Measurements from ENCODE around the gene EEFSEC. TPM values are rescaled to one million over a fixed set of nuclear protein-coding genes. Genes with fewer than 3 reads are reported as not detected.

The EEFSEC gene
- total RNA-seq, 1 experiment from 2014 or later: 9.5 TPM

- Histone ChIP-seq H3K14ac (ENCODE audit: insufficient read depth, low read length) (no peak overlapping the region), H3K18ac (ENCODE audit: insufficient read length, low read depth, low read length) (no peak overlapping the region), H2BK120ac (ENCODE audit: low read depth, low read length, poor library complexity, severe bottlenecking) (no peak overlapping the region), H2BK12ac (ENCODE audit: insufficient read length, low read depth, low read length) (no peak overlapping the region), H3K23ac (ENCODE audit: insufficient read length, low read depth, low read length) (no peak overlapping the region), H3K4ac (ENCODE audit: low read depth, low read length) (no peak overlapping the region), H4K5ac (ENCODE audit: insufficient read length, low read depth, low read length) (no peak overlapping the region), H3T11ph (ENCODE audit: low read length) (no peak overlapping the region), H3K4me1 (ENCODE audit: insufficient read depth, low read length) (peaks cover 4% of the 10 kb centered on the region; the same call in 1 of the 2 replicates), H3K9ac (ENCODE audit: extremely low read depth, insufficient read length, low read length) (no peak overlapping the region), H4K8ac (replicated peaks; ENCODE audit: insufficient read length, low read depth, low read length) (no peak overlapping the region), H2BK5ac (ENCODE audit: insufficient read length, low read length) (no peak overlapping the region), H3K27ac (ENCODE audit: insufficient read length, low read depth, low read length) (no peak overlapping the region), H3K4me2 (ENCODE audit: insufficient read depth, insufficient read length, low read length) (no peak overlapping the region), H4K20me1 (ENCODE audit: control insufficient read depth, insufficient read depth, insufficient read length) (no peaks in the 10 kb centered on the region), H2AFZ (ENCODE audit: low read length) (no peak overlapping the region), H3K56ac (ENCODE audit: insufficient read length, low read depth, low read length) (no peak overlapping the region), H2BK20ac (ENCODE audit: low read depth, low read length, poor library complexity, severe bottlenecking) (no peak overlapping the region), H3K79me1 (ENCODE audit: insufficient read depth, low read depth, low read length, poor library complexity, severe bottlenecking) (no peaks in the 10 kb centered on the region), H2AK5ac (ENCODE audit: insufficient read length, low read length) (no peak overlapping the region), H2BK15ac (ENCODE audit: low read depth, low read length) (no peak overlapping the region), H3K23me2 (ENCODE audit: insufficient read length, low read depth, low read length, poor library complexity, severe bottlenecking) (no peaks in the 10 kb centered on the region), H3K27me3 (ENCODE audit: insufficient read depth, low read length) (no peaks in the 10 kb centered on the region), H3K9me3 (ENCODE audit: control insufficient read depth, low read depth, low read length) (no peaks in the 10 kb centered on the region), H4K91ac (ENCODE audit: insufficient read length, low read depth, low read length) (no peak overlapping the region), H3K79me2 (ENCODE audit: insufficient read depth, low read length) (no peaks in the 10 kb centered on the region)
- H3K4me1 Mint-ChIP-seq: peaks cover 47 to 55% of the 10 kb centered on the region in 2 experiments
- no peak overlapping the region; a peak in 2 of 5 replicates for H3K4me3 Mint-ChIP-seq
- no peaks in the 10 kb centered on the region for H3K9me3 Mint-ChIP-seq
- no peak for TF ChIP-seq CTCF (conservative IDR thresholded peaks at IDR 0.05)
- no peaks in the 10 kb centered on the region for H3K36me3 Mint-ChIP-seq (ENCODE audit: insufficient read depth in 1 of 3, low read depth in 3 of 3)
- no peak for DNase-seq
- H3K27me3 Mint-ChIP-seq (ENCODE audit: low read depth): no peaks in the 10 kb centered on the region
- no CpG with 5 or more reads among the region's 4 CpGs for WGBS (ENCODE audit: extremely low coverage, insufficient read length, low lambda C conversion rate)
- H3K27ac Mint-ChIP-seq: peak overlapping the region in 2 of 3 experiments; percentile 7 to 49; a peak in 2 of 7 replicates
Measured at GRCh38 chr3:128178782-128179483, 25.7 kb downstream of the EEFSEC start.
